H9 (cell line): Measurements from ENCODE around the gene PRKCZ. TPM values are rescaled to one million over a fixed set of nuclear protein-coding genes. Genes with fewer than 3 reads are reported as not detected.
A peak's percentile ranks its signal among the peaks of the same experiment; 100 is the strongest.

Source experiments
- DNase-seq: peaks from one replicate; pipeline ENCODE4 v3.0.0-alpha.2; 2017
- H2AFZ ChIP-seq: one replicate; pipeline ENCODE4 v1.6.1; 2013; ENCODE audit warnings: mild to moderate bottlenecking, low read length, control low read depth, moderate library complexity
- H2AK5ac ChIP-seq: 2 replicates; pipeline ENCODE4 v1.6.1; 2013; ENCODE audit warnings: low read length, control low read depth, mixed read lengths; ENCODE audit not compliant: insufficient read length
- H2BK120ac ChIP-seq: one replicate; pipeline ENCODE4 v1.6.1; 2013; ENCODE audit warnings: low read depth, mild to moderate bottlenecking, low read length, control low read depth, inconsistent platforms; ENCODE audit not compliant: poor library complexity, severe bottlenecking
- H2BK12ac ChIP-seq: 2 replicates; pipeline ENCODE4 v1.6.1; 2013; ENCODE audit warnings: low read length, control low read depth, mixed read lengths, low read depth; ENCODE audit not compliant: insufficient read length
- H2BK15ac ChIP-seq: 2 replicates; pipeline ENCODE4 v1.6.1; 2013; ENCODE audit warnings: low read depth, low read length, control low read depth
- H2BK20ac ChIP-seq: one replicate; pipeline ENCODE4 v1.6.1; 2013; ENCODE audit warnings: low read depth, mild to moderate bottlenecking, low read length, control low read depth, inconsistent platforms; ENCODE audit not compliant: poor library complexity, severe bottlenecking
- H2BK5ac ChIP-seq: 2 replicates; pipeline ENCODE4 v1.6.1; 2013; ENCODE audit warnings: low read length, control low read depth, mixed read lengths; ENCODE audit not compliant: insufficient read length
- H3K14ac ChIP-seq: 2 replicates; pipeline ENCODE4 v1.6.1; 2013; ENCODE audit warnings: low read length, control low read depth; ENCODE audit not compliant: insufficient read depth
- H3K18ac ChIP-seq: 2 replicates; pipeline ENCODE4 v1.6.1; 2013; ENCODE audit warnings: low read depth, mild to moderate bottlenecking, mixed read lengths, low read length, control low read depth; ENCODE audit not compliant: insufficient read length
- H3K23ac ChIP-seq: 2 replicates; pipeline ENCODE4 v1.6.1; 2013; ENCODE audit warnings: low read length, control low read depth, mixed read lengths, low read depth; ENCODE audit not compliant: insufficient read length
- H3K23me2 ChIP-seq: 2 replicates; pipeline ENCODE4 v1.6.1; 2013; ENCODE audit warnings: low read depth, mild to moderate bottlenecking, mixed read lengths, low read length, control low read depth; ENCODE audit not compliant: insufficient read length, poor library complexity, severe bottlenecking
- H3K27ac ChIP-seq: 2 replicates; pipeline ENCODE4 v1.5.1; 2013; ENCODE audit warnings: low read length, control low read depth, mixed read lengths, low read depth; ENCODE audit not compliant: insufficient read length
- H3K27me3 ChIP-seq: 2 replicates; pipeline ENCODE4 v1.6.1; 2013; ENCODE audit warnings: low read length, control low read depth, inconsistent platforms; ENCODE audit not compliant: insufficient read depth
- H3K4ac ChIP-seq: 2 replicates; pipeline ENCODE4 v1.6.1; 2013; ENCODE audit warnings: low read depth, mild to moderate bottlenecking, control low read depth, inconsistent platforms, low read length, moderate library complexity
- H3K4me1 ChIP-seq: 2 replicates; pipeline ENCODE4 v1.6.1; 2013; ENCODE audit warnings: low read length, control low read depth, inconsistent platforms; ENCODE audit not compliant: insufficient read depth
- H3K4me2 ChIP-seq: 2 replicates; pipeline ENCODE4 v1.6.1; 2013; ENCODE audit warnings: low read length, control low read depth, mixed read lengths; ENCODE audit not compliant: insufficient read length, insufficient read depth
- H3K56ac ChIP-seq: 2 replicates; pipeline ENCODE4 v1.6.1; 2013; ENCODE audit warnings: low read depth, mild to moderate bottlenecking, mixed read lengths, low read length, control low read depth; ENCODE audit not compliant: insufficient read length
- H3K79me1 ChIP-seq: 2 replicates; pipeline ENCODE4 v1.6.1; 2013; ENCODE audit warnings: low read depth, mild to moderate bottlenecking, moderate library complexity, low read length, control low read depth, inconsistent platforms; ENCODE audit not compliant: insufficient read depth, poor library complexity, severe bottlenecking
- H3K79me2 ChIP-seq: 2 replicates; pipeline ENCODE4 v1.6.1; 2013; ENCODE audit warnings: low read length, control low read depth, inconsistent platforms; ENCODE audit not compliant: insufficient read depth
- H3K9ac ChIP-seq: 2 replicates; pipeline ENCODE4 v1.6.1; 2013; ENCODE audit warnings: low read length, control low read depth, mixed read lengths; ENCODE audit not compliant: insufficient read length; ENCODE audit errors: extremely low read depth
- H3K9me3 ChIP-seq: one replicate; pipeline ENCODE4 v1.6.1; 2013; ENCODE audit warnings: low read depth, low read length, inconsistent platforms; ENCODE audit not compliant: control insufficient read depth
- H3T11ph ChIP-seq: one replicate; pipeline ENCODE4 v1.6.1; 2013; ENCODE audit warnings: mild to moderate bottlenecking, low read length, control low read depth, inconsistent platforms
- H4K20me1 ChIP-seq: one replicate; pipeline ENCODE4 v1.6.1; 2013; ENCODE audit not compliant: control insufficient read depth, insufficient read length, insufficient read depth
- H4K5ac ChIP-seq: 2 replicates; pipeline ENCODE4 v1.6.1; 2013; ENCODE audit warnings: low read depth, mild to moderate bottlenecking, mixed read lengths, low read length, control low read depth; ENCODE audit not compliant: insufficient read length
- H4K8ac ChIP-seq: replicated peaks from 2 replicates; pipeline ENCODE4 v1.6.1; 2013; ENCODE audit warnings: low read length, control low read depth, mixed read lengths, low read depth; ENCODE audit not compliant: insufficient read length
- H4K91ac ChIP-seq: 2 replicates; pipeline ENCODE4 v1.6.1; 2013; ENCODE audit warnings: low read depth, mild to moderate bottlenecking, moderate library complexity, mixed read lengths, low read length, control low read depth; ENCODE audit not compliant: insufficient read length
- H3K27ac Mint-ChIP-seq, 3 experiments: 2 replicates in 2 of 3; 3 replicates in 1 of 3; pipeline ENCODE4 v1.8.0; 2020 to 2021; ENCODE audit warnings: mixed read lengths in 3 of 3, mild to moderate bottlenecking in 1 of 3, moderate library complexity in 1 of 3
- H3K27me3 Mint-ChIP-seq: 2 replicates; pipeline ENCODE4 v1.8.0; 2021; ENCODE audit warnings: low read depth, mild to moderate bottlenecking, moderate library complexity, mixed read lengths
- H3K36me3 Mint-ChIP-seq, 3 experiments: 2 replicates in 2 of 3; 3 replicates in 1 of 3; pipeline ENCODE4 v1.8.0; 2020 to 2021; ENCODE audit warnings: low read depth in 3 of 3, mixed read lengths in 3 of 3; ENCODE audit not compliant: insufficient read depth in 1 of 3
- H3K4me1 Mint-ChIP-seq, 2 experiments: 2 replicates each; pipeline ENCODE4 v1.8.0; 2020; ENCODE audit warnings: mixed read lengths in 2 of 2
- H3K4me3 Mint-ChIP-seq, 2 experiments: 2 replicates in 1 of 2; 3 replicates in 1 of 2; pipeline ENCODE4 v1.8.0; 2020 to 2021; ENCODE audit warnings: mild to moderate bottlenecking in 2 of 2, mixed read lengths in 2 of 2, moderate library complexity in 1 of 2
- H3K9me3 Mint-ChIP-seq, 2 experiments: 2 replicates in 1 of 2; 3 replicates in 1 of 2; pipeline ENCODE4 v1.8.0; 2020; ENCODE audit warnings: mild to moderate bottlenecking in 2 of 2, mixed read lengths in 2 of 2, moderate library complexity in 1 of 2
- WGBS: extraction: QIAGEN DNeasy Blood & Tissue Kit; methylation state at CpG from one replicate; pipeline ENCODE4 v1.1.7; 2013; ENCODE audit warnings: missing lambda C conversion rate, low lambda C conversion rate, mixed read lengths; ENCODE audit not compliant: insufficient read length; ENCODE audit errors: extremely low coverage; 5-methylcytosine and 5-hydroxymethylcytosine counted together
- total RNA-seq: library from RNA; stranded (reverse); gene quantifications from 2 replicates; pipeline ENCODE4 v1.2.1, GENCODE V29; 2021
- TF ChIP-seq, protein P1 (sequence below): fragments of 200-600 bp; sonication (generic); conservative IDR thresholded peaks from 3 replicates; pipeline ENCODE4 v1.8.0; 2021; ENCODE audit warnings: antibody characterized with exemption, mild to moderate bottlenecking

The PRKCZ gene
- total RNA-seq, 1 experiment from 2014 or later = 48.4 TPM

DNA sequence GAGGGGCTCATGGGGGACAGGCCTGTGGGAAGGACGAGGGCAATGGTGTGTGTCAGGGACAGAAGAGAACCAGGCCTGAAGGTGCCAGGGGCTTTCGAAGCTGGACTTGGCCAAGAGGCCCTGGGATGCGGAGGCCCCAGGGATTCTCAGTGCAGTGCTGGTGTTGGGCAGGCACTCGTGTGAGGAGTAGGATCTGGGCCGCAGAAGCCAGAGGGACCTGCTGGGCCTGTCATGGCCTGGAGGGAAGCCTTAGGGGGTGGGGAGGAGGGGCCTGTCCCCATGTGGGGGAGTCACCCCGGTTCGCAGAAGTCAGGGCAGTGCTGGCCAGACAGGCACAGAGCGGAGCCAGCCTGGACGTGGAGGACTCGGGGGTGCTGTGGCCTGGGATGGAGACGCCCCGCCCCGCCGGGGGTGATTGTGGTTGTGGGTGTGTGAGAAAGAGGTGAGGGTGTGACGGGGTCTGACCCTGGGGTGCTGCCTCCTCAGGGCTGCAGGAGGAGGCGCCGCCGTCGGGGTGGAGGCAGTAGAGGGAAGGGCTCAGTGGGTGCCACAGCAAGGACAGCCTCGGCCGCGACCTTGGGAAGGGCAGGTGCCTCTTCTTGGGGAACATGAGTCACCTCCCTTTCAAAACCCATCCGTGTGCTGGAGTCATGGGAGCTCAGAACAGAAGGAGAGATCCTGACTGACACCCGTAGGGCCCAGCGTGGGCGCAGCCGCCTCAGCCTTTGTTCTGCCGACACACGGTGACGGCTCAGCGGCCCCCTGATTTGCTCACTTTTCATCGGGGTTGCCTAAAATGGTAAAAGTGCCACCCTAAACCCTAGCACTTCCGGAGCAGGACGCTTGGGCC is 110.5 kb downstream of the PRKCZ start:
- TF ChIP-seq, protein P1, sequence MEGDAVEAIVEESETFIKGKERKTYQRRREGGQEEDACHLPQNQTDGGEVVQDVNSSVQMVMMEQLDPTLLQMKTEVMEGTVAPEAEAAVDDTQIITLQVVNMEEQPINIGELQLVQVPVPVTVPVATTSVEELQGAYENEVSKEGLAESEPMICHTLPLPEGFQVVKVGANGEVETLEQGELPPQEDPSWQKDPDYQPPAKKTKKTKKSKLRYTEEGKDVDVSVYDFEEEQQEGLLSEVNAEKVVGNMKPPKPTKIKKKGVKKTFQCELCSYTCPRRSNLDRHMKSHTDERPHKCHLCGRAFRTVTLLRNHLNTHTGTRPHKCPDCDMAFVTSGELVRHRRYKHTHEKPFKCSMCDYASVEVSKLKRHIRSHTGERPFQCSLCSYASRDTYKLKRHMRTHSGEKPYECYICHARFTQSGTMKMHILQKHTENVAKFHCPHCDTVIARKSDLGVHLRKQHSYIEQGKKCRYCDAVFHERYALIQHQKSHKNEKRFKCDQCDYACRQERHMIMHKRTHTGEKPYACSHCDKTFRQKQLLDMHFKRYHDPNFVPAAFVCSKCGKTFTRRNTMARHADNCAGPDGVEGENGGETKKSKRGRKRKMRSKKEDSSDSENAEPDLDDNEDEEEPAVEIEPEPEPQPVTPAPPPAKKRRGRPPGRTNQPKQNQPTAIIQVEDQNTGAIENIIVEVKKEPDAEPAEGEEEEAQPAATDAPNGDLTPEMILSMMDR = no peak
- peaks cover 0 to 5% of the 10 kb centered on the region in 2 experiments; a peak in 2 of 4 replicates for H3K4me1 Mint-ChIP-seq
- Histone ChIP-seq H2BK15ac (no peak overlapping the region), H4K20me1 (no peaks in the 10 kb centered on the region), H3K18ac (no peak overlapping the region), H4K8ac (no peak overlapping the region), H3K79me1 (no peaks in the 10 kb centered on the region), H2AFZ (no peak overlapping the region), H3K27ac (no peak overlapping the region), H3K4me2 (no peak overlapping the region), H3K23me2 (no peaks in the 10 kb centered on the region), H3K56ac (no peak overlapping the region), H4K5ac (no peak overlapping the region), H4K91ac (no peak overlapping the region), H3K23ac (no peak overlapping the region), H2BK12ac (no peak overlapping the region), H2BK20ac (no peak overlapping the region), H2BK5ac (no peak overlapping the region), H2BK120ac (no peak overlapping the region), H3K9me3 (no peaks in the 10 kb centered on the region), H3K9ac (no peak overlapping the region), H3K4ac (no peak overlapping the region), H3K27me3 (no peaks in the 10 kb centered on the region), H3T11ph (no peak overlapping the region), H3K4me1 (no peaks in the 10 kb centered on the region), H3K14ac (no peak overlapping the region; the same call in 1 of the 2 replicates), H3K79me2 (no peaks in the 10 kb centered on the region), H2AK5ac (no peak overlapping the region)
- H3K9me3 Mint-ChIP-seq = no peaks in the 10 kb centered on the region
- no CpG with 5 or more reads among the region's 34 CpGs for WGBS
- H3K27me3 Mint-ChIP-seq = no peaks in the 10 kb centered on the region
- no peak overlapping the region for H3K4me3 Mint-ChIP-seq
- peak overlapping the region; percentile 37 to 83 (median 65); a peak in 3 of 7 replicates for H3K27ac Mint-ChIP-seq
- peaks cover 7 to 44% (median 28%) of the 10 kb centered on the region in 3 experiments; a peak in 6 of 7 replicates for H3K36me3 Mint-ChIP-seq
- no peak for DNase-seq
